RWPE1 (cell line): ENCODE measurements around the gene KLRC4.
"Not testable (repeated sequence)": the region's sequence is repeated elsewhere in the genome, so short reads cannot be mapped to it uniquely, and the experiment has no call there.

Source experiments
- CTCF ChIA-PET: fragments of 350-600 bp; sonication (Branson Sonifier 250); formaldehyde crosslinking; extraction: SDS; loops from one replicate; lab custom pipeline; 2021; lab: Yijun Ruan, JAX
- POLR2A ChIA-PET: fragments of 400-600 bp; formaldehyde crosslinking; extraction: SDS; loops from one replicate; lab custom pipeline; 2020; ENCODE audit warnings: antibody characterized with exemption; ENCODE audit not compliant: low non-redundant PET; lab: Yijun Ruan, JAX
- DNase-seq: peaks from one replicate; pipeline ENCODE4 v3.0.0; 2012; ENCODE audit warnings: low spot score
- H3K27ac ChIP-seq: fragments of 450-650 bp; 2 replicates; pipeline ENCODE4 v1.5.1; 2017
- CTCF ChIP-seq: fragments of 450-650 bp; conservative IDR thresholded peaks from 2 replicates; pipeline ENCODE4 v1.5.1; 2017; ENCODE audit warnings: low read depth, mild to moderate bottlenecking

KLRC4 gene

DNA sequence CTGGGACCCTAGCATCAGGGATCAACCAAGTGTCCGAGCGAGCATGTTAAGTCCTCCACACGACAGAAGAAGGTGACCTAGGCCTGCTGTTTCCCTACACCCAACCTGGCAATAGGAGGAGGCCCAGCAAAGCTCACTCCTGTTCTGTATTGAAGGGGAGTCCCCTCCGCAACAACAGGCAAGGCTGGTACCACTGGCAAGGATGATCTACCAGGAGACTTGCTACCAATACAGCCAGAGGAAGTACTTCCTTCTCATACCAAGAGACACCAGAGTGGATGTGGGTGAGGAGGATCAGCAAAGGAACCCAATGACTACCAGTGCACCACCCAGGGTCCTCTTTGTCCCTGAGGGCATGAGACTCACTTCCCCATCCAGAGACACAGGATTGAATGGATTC is 38.7 kb upstream of the KLRC4 start:
- ChIA-PET POLR2A (no interaction called here), CTCF (no interaction called here)
- DNase-seq, result no peak
- no peak for TF ChIP-seq CTCF
- H3K27ac ChIP-seq, result no peak overlapping the region

DNA sequence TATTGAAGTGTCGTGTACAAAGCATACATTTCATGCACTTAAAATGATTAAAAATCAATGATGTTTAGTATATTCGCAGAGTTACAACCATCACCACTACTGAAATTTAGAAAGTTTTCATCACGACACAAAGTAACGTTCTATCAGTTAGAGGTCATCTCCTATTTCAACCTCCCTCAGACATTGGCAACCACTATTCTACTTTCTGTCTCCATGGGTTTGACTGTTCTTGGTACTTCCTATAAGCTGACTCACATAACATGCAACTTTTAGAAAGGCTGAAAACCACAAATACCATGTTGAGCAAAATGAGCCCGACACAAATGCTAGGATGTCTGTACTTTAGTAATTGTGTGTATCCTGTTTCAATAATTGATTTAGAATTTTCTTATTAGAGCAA is 36.5 kb upstream of the KLRC4 start:
- DNase-seq, H3K27ac ChIP-seq, POLR2A ChIA-PET, CTCF ChIA-PET: not testable (repeated sequence)

- DNase-seq, CTCF ChIA-PET, POLR2A ChIA-PET, H3K27ac ChIP-seq: not testable (repeated sequence)
These were observed 31.6 kb upstream of the KLRC4 start for GRCh38 chr12:10441144-10441543.

DNA sequence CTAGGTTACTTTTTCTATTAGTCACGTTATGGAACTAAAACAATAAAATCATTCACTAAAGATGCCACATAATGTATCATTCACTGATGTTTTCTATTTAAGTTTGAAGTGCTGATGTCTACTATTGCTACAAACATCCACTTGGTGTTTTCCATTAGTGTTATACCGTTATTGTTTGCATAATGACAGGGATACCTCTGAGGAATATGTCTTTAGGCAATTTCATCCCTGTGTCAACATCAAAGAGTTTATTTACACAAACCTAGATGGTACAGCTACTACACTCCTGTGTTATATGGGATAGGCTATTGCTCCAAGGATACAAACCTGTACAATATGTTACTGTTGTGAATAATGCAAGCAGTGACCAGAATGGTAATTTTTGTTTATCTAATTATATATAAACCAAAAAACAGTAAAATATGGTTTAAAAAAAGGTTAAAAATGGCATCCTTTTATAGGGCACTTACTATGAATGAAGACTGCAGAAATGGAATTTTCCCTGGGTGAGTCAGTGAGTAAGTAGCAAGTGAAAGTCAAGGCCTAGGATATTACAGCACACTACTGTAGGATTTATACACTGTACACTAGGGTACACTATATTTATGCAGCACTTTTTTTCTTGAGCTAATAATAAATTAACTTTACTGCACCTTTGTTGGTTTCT is 30.2 kb upstream of the KLRC4 start:
- POLR2A ChIA-PET, CTCF ChIA-PET, H3K27ac ChIP-seq, DNase-seq: not testable (repeated sequence)

DNA sequence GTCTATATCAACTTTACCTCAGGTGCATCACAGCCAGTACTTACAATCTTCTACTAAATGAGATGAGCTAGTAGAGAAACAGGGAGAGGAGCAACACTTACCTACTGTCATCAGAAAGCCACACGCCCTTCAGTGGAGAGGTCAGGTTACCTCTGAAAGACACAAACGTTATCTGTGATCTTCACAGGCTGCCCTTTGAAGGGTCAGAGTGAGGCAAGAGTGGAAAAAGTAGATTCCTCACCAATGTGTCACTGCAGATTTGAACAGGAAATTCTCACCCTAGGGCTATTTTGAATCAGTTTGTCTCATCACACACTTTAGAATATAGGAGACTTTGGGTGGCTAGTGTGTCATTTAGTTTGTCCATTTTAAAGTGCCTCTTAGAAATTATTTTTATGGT is 28.0 kb upstream of the KLRC4 start:
- H3K27ac ChIP-seq, DNase-seq, CTCF ChIA-PET, POLR2A ChIA-PET: not testable (repeated sequence)

- POLR2A ChIA-PET, H3K27ac ChIP-seq, DNase-seq: not testable (repeated sequence)
- CTCF ChIA-PET, result interaction anchor here (0.6 kb wide), 1 partner anchor 752 kb away, joined by 4 read pairs; no protein-coding TSS in a partner anchor
These were observed 26.3 kb upstream of the KLRC4 start, which contains the start of gene KLRC2 for GRCh38 chr12:10435816-10436215. KLRC2 (minus strand) TSS chr12:10436010; CDS start chr12:10435986, 24 bp downstream.

- CTCF ChIA-PET, POLR2A ChIA-PET, H3K27ac ChIP-seq, DNase-seq: not testable (repeated sequence)
These were observed 21.1 kb upstream of the KLRC4 start for GRCh38 chr12:10430623-10431022.

DNA sequence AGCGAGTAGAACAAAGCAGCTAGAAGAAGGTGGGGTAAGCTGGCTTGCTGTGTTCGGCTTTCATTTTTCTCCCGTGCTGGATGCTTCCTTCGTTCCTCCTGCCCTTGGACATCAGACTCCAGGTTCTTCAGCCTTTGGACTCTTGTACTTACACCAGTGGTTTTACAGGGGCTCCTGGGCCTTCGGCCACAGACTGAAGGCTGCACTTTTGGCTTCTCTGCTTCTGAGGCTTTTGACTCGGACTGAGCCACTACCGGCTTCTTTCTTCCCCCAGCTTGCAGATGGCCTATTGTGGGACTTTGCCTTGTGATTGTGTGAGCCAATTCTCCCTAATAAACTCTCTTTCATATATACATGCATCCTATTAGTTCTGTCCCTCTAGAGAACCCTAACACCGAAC is 16.4 kb upstream of the KLRC4 start:
- DNase-seq, POLR2A ChIA-PET, CTCF ChIA-PET, H3K27ac ChIP-seq: not testable (repeated sequence)

GRCh38 chr12:10424260-10424899 is 14.8 kb upstream of the KLRC4 start:
- POLR2A ChIA-PET, CTCF ChIA-PET, H3K27ac ChIP-seq, DNase-seq: not testable (repeated sequence)

DNA sequence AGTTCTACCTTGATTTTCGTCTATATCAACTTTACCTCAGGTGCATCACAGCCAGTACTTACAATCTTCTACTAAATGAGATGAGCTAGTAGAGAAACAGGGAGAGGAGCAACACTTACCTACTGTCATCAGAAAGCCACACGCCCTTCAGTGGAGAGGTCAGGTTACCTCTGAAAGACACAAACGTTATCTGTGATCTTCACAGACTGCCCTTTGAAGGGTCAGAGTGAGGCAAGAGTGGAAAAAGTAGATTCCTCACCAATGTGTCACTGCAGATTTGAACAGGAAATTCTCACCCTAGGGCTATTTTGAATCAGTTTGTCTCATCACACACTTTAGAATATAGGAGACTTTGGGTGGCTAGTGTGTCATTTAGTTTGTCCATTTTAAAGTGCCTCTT is 12.6 kb upstream of the KLRC4 start:
- CTCF ChIA-PET, POLR2A ChIA-PET, DNase-seq, H3K27ac ChIP-seq: not testable (repeated sequence)

GRCh38 chr12:10420334-10420733 is 10.8 kb upstream of the KLRC4 start, which contains the start of gene KLRC3:
KLRC3 (minus strand) TSS chr12:10420595; CDS start chr12:10420550, 45 bp downstream.
- POLR2A ChIA-PET, CTCF ChIA-PET, DNase-seq, H3K27ac ChIP-seq: not testable (repeated sequence)

DNA sequence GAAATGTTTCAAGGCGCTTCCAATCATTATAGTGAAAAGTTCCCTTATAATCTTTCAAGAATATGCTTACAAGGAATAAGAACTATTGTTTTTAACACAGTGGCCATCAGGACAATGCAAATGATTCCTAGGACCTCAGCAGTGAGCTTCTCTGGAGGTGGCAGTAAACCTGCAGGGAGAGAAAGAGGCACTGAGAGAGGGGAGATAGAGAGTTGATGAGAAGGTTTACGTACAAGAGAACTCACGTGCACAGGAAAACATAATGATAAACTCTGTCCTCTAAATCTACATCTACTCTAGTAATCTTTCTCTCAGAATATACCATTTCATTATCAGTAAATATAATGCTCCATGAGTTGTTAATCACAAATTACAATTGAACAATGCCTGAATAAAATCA is 715 bp downstream of the KLRC4 start:
- ChIA-PET POLR2A (no interaction called here), CTCF (interaction anchor here (0.6 kb wide), 1 partner anchor 21 kb away, joined by 3 read pairs; no protein-coding TSS in a partner anchor)
- no peak for TF ChIP-seq CTCF
- DNase-seq, result no peak
- no peak overlapping the region for H3K27ac ChIP-seq
